Body of pancreas (tissue), 4 donors: Measurements from ENCODE around the gene MTTP.

ENCODE experiments used
- POLR2A ChIP-seq, 3 donors: fragments of 450-650 bp; IDR thresholded peaks; one replicate each; pipeline ENCODE4 v1.6.1; 2016; ENCODE audit warnings: antibody characterized with exemption in 3 of 3, mild to moderate bottlenecking in 2 of 3
- TF ChIP-seq, protein P1 (sequence below), 7 experiments: fragments of 450-650 bp in 4 of 7; fragments of 200-600 bp in 3 of 7; sonication (generic) in 3 of 7; IDR thresholded peaks; one replicate each; pipeline ENCODE4 v1.5.1; 2016 to 2019; ENCODE audit warnings: antibody characterized with exemption in 7 of 7

DNA sequence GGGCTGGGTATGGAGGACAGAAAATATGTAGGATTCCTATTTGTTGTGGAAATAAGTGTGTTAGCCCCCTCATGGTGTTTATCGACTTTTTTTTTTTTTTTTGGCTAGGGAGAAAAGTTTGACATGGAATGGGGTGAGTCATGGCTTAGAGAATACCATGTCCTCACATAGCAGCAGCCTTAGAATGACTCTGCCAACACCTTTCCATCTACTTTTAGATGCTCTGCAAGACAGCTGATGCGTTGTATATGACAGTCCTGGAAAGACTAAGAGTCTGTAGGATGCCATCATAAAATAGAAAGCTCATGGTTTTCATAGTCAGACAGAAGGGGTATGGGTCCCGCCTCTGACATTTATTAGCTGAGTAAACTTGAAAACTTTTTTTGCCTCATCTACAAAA lies 37.7 kb downstream of the MTTP start:
- TF ChIP-seq, protein P1, sequence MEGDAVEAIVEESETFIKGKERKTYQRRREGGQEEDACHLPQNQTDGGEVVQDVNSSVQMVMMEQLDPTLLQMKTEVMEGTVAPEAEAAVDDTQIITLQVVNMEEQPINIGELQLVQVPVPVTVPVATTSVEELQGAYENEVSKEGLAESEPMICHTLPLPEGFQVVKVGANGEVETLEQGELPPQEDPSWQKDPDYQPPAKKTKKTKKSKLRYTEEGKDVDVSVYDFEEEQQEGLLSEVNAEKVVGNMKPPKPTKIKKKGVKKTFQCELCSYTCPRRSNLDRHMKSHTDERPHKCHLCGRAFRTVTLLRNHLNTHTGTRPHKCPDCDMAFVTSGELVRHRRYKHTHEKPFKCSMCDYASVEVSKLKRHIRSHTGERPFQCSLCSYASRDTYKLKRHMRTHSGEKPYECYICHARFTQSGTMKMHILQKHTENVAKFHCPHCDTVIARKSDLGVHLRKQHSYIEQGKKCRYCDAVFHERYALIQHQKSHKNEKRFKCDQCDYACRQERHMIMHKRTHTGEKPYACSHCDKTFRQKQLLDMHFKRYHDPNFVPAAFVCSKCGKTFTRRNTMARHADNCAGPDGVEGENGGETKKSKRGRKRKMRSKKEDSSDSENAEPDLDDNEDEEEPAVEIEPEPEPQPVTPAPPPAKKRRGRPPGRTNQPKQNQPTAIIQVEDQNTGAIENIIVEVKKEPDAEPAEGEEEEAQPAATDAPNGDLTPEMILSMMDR (IDR thresholded peaks at IDR 0.05): no peak
- TF ChIP-seq POLR2A (IDR thresholded peaks at IDR 0.05): no peak
